ENCODE measurements around the gene PTGR1. TPM values are rescaled to one million over a fixed set of nuclear protein-coding genes. Genes with fewer than 3 reads are reported as not detected.

PTGR1 gene
- polyA plus RNA-seq, 1 of the 3 experiments (the other 2 are of a cell fraction): 33.0 TPM

GRCh38 chr9:111525056-111525977, 74.1 kb downstream of the PTGR1 start, which contains the start of gene ZNF483:
Gene ZNF483, plus strand, starts transcription at chr9:111525179. Its CDS starts 2,217 bp downstream, at chr9:111527396.
- Histone ChIP-seq H3K9me2 (no peaks in the 10 kb centered on the region), H3K4me2 (peak within 1 kb of the TSS; percentile 93), H2AFZ (ENCODE audit: low read depth) (peak within 1 kb of the TSS; percentile 97), H3K36me3 (replicated peaks in 1 of 2; ENCODE audit: control insufficient read depth in 1 of 2, insufficient read depth in 2 of 2, low read length in 1 of 2) (peaks cover 2% of the 10 kb centered on the region in 2 experiments), H3F3A (replicated peaks; ENCODE audit: insufficient read depth) (no peaks in the 10 kb centered on the region), H3K9ac (peak within 1 kb of the TSS; percentile 61), H4K20me1 (ENCODE audit: insufficient read depth) (no peaks in the 10 kb centered on the region), H3K4me3 (ENCODE audit: low read depth in 2 of 2, low read length in 1 of 2) (peak within 1 kb of the TSS; percentile 87 to 88), H3K9me3 (no peaks in the 10 kb centered on the region), H3K4me1 (ENCODE audit: control insufficient read depth in 1 of 2, insufficient read depth in 2 of 2, low read depth in 1 of 2, low read length in 1 of 2) (peaks cover 6 to 10% of the 10 kb centered on the region in 2 experiments; a peak in 2 of 4 replicates), H3K27ac (ENCODE audit: low read depth in 2 of 2, low read length in 1 of 2) (peak within 1 kb of the TSS in 1 of 2 experiments; percentile 69; a peak in 1 of 4 replicates), H3K79me2 (ENCODE audit: insufficient read depth) (no peaks in the 10 kb centered on the region), H3K27me3 (ENCODE audit: insufficient read depth) (no peaks in the 10 kb centered on the region)
- WGBS (ENCODE audit: low lambda C conversion rate): under 1% methylated on average over 16 of the region's 66 CpGs
- DNase-seq: peak; percentile 93
- ChIA-PET CTCF (interaction anchor here (1.4 to 2.2 kb wide), 2 partner anchors 21 to 96 kb away, joined by 4 to 6 read pairs; no protein-coding TSS in a partner anchor), POLR2A (interaction anchor here (0.9 to 2.1 kb wide), 2 partner anchors 42 to 136 kb away, joined by 3 to 7 read pairs; partner anchors contain the start of genes ECPAS and GNG10)
- TF ChIP-seq, protein P1, sequence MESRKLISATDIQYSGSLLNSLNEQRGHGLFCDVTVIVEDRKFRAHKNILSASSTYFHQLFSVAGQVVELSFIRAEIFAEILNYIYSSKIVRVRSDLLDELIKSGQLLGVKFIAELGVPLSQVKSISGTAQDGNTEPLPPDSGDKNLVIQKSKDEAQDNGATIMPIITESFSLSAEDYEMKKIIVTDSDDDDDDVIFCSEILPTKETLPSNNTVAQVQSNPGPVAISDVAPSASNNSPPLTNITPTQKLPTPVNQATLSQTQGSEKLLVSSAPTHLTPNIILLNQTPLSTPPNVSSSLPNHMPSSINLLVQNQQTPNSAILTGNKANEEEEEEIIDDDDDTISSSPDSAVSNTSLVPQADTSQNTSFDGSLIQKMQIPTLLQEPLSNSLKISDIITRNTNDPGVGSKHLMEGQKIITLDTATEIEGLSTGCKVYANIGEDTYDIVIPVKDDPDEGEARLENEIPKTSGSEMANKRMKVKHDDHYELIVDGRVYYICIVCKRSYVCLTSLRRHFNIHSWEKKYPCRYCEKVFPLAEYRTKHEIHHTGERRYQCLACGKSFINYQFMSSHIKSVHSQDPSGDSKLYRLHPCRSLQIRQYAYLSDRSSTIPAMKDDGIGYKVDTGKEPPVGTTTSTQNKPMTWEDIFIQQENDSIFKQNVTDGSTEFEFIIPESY (IDR thresholded peaks at IDR 0.05; ENCODE audit: borderline replicate concordance, low read depth): no peak
- TF ChIP-seq NRF1 (IDR thresholded peaks at IDR 0.05; ENCODE audit: low read depth, low read length): peak; percentile 92
- TF ChIP-seq, protein P2, sequence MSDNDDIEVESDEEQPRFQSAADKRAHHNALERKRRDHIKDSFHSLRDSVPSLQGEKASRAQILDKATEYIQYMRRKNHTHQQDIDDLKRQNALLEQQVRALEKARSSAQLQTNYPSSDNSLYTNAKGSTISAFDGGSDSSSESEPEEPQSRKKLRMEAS (IDR thresholded peaks at IDR 0.05; ENCODE audit: low read depth): peak; percentile 66
- 0 out of 2 replicates have a peak, but pooled peaks have one; percentile 24 for TF ChIP-seq POLR2AphosphoS5 (IDR thresholded peaks at IDR 0.05; ENCODE audit: low read depth, low read length)
- no peak for TF ChIP-seq NFIC (IDR thresholded peaks at IDR 0.05; ENCODE audit: borderline replicate concordance)
- 0 out of 2 replicates have a peak, but pooled peaks have one; percentile 9 for TF ChIP-seq RAD21 (IDR thresholded peaks at IDR 0.05; ENCODE audit: low read length)

GRCh38 chr9:111524731-111525055, 74.8 kb downstream of the PTGR1 start:
- WGBS (ENCODE audit: low lambda C conversion rate): 27% methylated on average over 6 of the region's 7 CpGs
- peaks cover 0 to 2% of the 10 kb centered on the region in 2 experiments for H3K36me3 ChIP-seq (replicated peaks in 1 of 2; ENCODE audit: control insufficient read depth in 1 of 2, insufficient read depth in 2 of 2, low read length in 1 of 2)
- H3K9ac ChIP-seq: no peak overlapping the region
- no peaks in the 10 kb centered on the region for H4K20me1 ChIP-seq (ENCODE audit: insufficient read depth)
- CTCF ChIA-PET: interaction anchor here (1.4 to 2.2 kb wide), 2 partner anchors 20 to 97 kb away, joined by 4 to 6 read pairs; no protein-coding TSS in a partner anchor
- peak overlapping the region; percentile 97; the same call in 1 of the 2 replicates for H2AFZ ChIP-seq (ENCODE audit: low read depth)
- peak overlapping the region; percentile 93 for H3K4me2 ChIP-seq
- no peaks in the 10 kb centered on the region for H3K9me2 ChIP-seq
- H3K4me1 ChIP-seq (ENCODE audit: control insufficient read depth in 1 of 2, insufficient read depth in 2 of 2, low read depth in 1 of 2, low read length in 1 of 2): peaks cover 6 to 10% of the 10 kb centered on the region in 2 experiments; a peak in 2 of 4 replicates
- peak overlapping the region in 1 of 2 experiments; percentile 48; a peak in 1 of 4 replicates for H3K27ac ChIP-seq (ENCODE audit: low read depth in 2 of 2, low read length in 1 of 2)
- no peaks in the 10 kb centered on the region for H3K79me2 ChIP-seq (ENCODE audit: insufficient read depth)
- H3K9me3 ChIP-seq: no peaks in the 10 kb centered on the region
- H3K27me3 ChIP-seq (ENCODE audit: insufficient read depth): no peaks in the 10 kb centered on the region
- no peaks in the 10 kb centered on the region for H3F3A ChIP-seq (replicated peaks; ENCODE audit: insufficient read depth)
- no peak for DNase-seq
- POLR2A ChIA-PET: interaction anchor here (0.9 to 2.1 kb wide), 2 partner anchors 41 to 137 kb away, joined by 3 to 7 read pairs; partner anchors contain the start of genes ECPAS and GNG10
- peak overlapping the region; percentile 87 to 88 for H3K4me3 ChIP-seq (ENCODE audit: low read depth in 2 of 2, low read length in 1 of 2)
- TF ChIP-seq SIN3A (IDR thresholded peaks at IDR 0.05; ENCODE audit: borderline replicate concordance, low read depth, low read length): no peak
- TF ChIP-seq CHD2 (IDR thresholded peaks at IDR 0.05; ENCODE audit: low read length, partially characterized antibody): no peak
- TF ChIP-seq TEAD4 (IDR thresholded peaks at IDR 0.05; ENCODE audit: borderline replicate concordance, insufficient read depth): no peak
- no peak for TF ChIP-seq ELF1 (IDR thresholded peaks at IDR 0.05)
- no peak for TF ChIP-seq YY1 (IDR thresholded peaks at IDR 0.05; ENCODE audit: low read depth)
- no peak for TF ChIP-seq FOSL2 (IDR thresholded peaks at IDR 0.05; ENCODE audit: borderline replicate concordance, low read depth)
- TF ChIP-seq RCOR1 (IDR thresholded peaks at IDR 0.05; ENCODE audit: low read length): no peak
- TF ChIP-seq PBX3 (IDR thresholded peaks at IDR 0.05): no peak
- no peak for TF ChIP-seq JUND (IDR thresholded peaks at IDR 0.05)
- no peak for TF ChIP-seq FOXJ3 (CRISPR knock-in tag; IDR thresholded peaks at IDR 0.05)
- no peak for TF ChIP-seq CTCF (IDR thresholded peaks at IDR 0.05)
- no peak for TF ChIP-seq MEF2A (IDR thresholded peaks at IDR 0.05; ENCODE audit: borderline replicate concordance, low read depth)
- TF ChIP-seq SMC3 (IDR thresholded peaks at IDR 0.05; ENCODE audit: low read depth, low read length): no peak
- TF ChIP-seq NRF1 (IDR thresholded peaks at IDR 0.05; ENCODE audit: low read depth, low read length): no peak

Data from SK-N-SH (cell line).